ENCODE measurements around the gene ZNF385B. TPM values are rescaled to one million over a fixed set of nuclear protein-coding genes. Genes with fewer than 3 reads are reported as not detected.

ZNF385B gene
- total and polyA plus RNA-seq, 2 experiments from 2014 or later, result 2.7 to 8.2 TPM

- no peak for TF ChIP-seq CTCF (IDR thresholded peaks at IDR 0.05; ENCODE audit: low read depth, low read length)
- H3K27me3 ChIP-seq, result no peaks in the 10 kb centered on the region
- no peak overlapping the region for H3K27ac ChIP-seq
- no peaks in the 10 kb centered on the region for H3K9me3 ChIP-seq (ENCODE audit: low read depth)
- no peaks in the 10 kb centered on the region for H3K36me3 ChIP-seq
- no peaks in the 10 kb centered on the region for H3K4me1 ChIP-seq (ENCODE audit: low read depth)
- DNase-seq (ENCODE audit: low read depth in 1 of 2, low spot score in 1 of 2), result no peak
- H3K4me3 ChIP-seq, result no peak overlapping the region
Observed at GRCh38 chr2:179694963-179695362, 166.4 kb downstream of the ZNF385B start.

GRCh38 chr2:179692610-179693009, 168.8 kb downstream of the ZNF385B start:
- H3K27me3 ChIP-seq, result no peaks in the 10 kb centered on the region
- H3K9me3 ChIP-seq (ENCODE audit: low read depth), result no peaks in the 10 kb centered on the region
- H3K27ac ChIP-seq, result no peak overlapping the region
- no peaks in the 10 kb centered on the region for H3K36me3 ChIP-seq
- DNase-seq (ENCODE audit: low read depth in 1 of 2, low spot score in 1 of 2), result no peak
- no peaks in the 10 kb centered on the region for H3K4me1 ChIP-seq (ENCODE audit: low read depth)
- TF ChIP-seq CTCF (IDR thresholded peaks at IDR 0.05; ENCODE audit: low read depth, low read length), result no peak
- no peak overlapping the region for H3K4me3 ChIP-seq

- no peaks in the 10 kb centered on the region for H3K9me3 ChIP-seq (ENCODE audit: low read depth)
- no peaks in the 10 kb centered on the region for H3K4me1 ChIP-seq (ENCODE audit: low read depth)
- H3K36me3 ChIP-seq, result no peaks in the 10 kb centered on the region
- no peak for TF ChIP-seq CTCF (IDR thresholded peaks at IDR 0.05; ENCODE audit: low read depth, low read length)
- H3K27me3 ChIP-seq, result no peaks in the 10 kb centered on the region
- no peak overlapping the region for H3K4me3 ChIP-seq
- no peak for DNase-seq (ENCODE audit: low read depth in 1 of 2, low spot score in 1 of 2)
- no peak overlapping the region for H3K27ac ChIP-seq
Observed at GRCh38 chr2:179692043-179692442, 169.4 kb downstream of the ZNF385B start.

- no peaks in the 10 kb centered on the region for H3K36me3 ChIP-seq
- DNase-seq (ENCODE audit: low read depth in 1 of 2, low spot score in 1 of 2), result no peak
- no peaks in the 10 kb centered on the region for H3K27me3 ChIP-seq
- no peak for TF ChIP-seq CTCF (IDR thresholded peaks at IDR 0.05; ENCODE audit: low read depth, low read length)
- H3K4me3 ChIP-seq, result no peak overlapping the region
- no peaks in the 10 kb centered on the region for H3K4me1 ChIP-seq (ENCODE audit: low read depth)
- no peaks in the 10 kb centered on the region for H3K9me3 ChIP-seq (ENCODE audit: low read depth)
- no peak overlapping the region for H3K27ac ChIP-seq
Observed at GRCh38 chr2:179691235-179691634, 170.2 kb downstream of the ZNF385B start.

GRCh38 chr2:179686718-179687342, 174.6 kb downstream of the ZNF385B start:
- H3K27ac ChIP-seq, result no peak overlapping the region
- H3K4me3 ChIP-seq, result no peak overlapping the region
- no peaks in the 10 kb centered on the region for H3K9me3 ChIP-seq (ENCODE audit: low read depth)

More at GRCh38 chr2:179686718-179687342, 174.6 kb downstream of the ZNF385B start:
- Histone ChIP-seq H3K4me1 (ENCODE audit: low read depth) (no peaks in the 10 kb centered on the region), H3K36me3 (no peaks in the 10 kb centered on the region), H3K27me3 (no peaks in the 10 kb centered on the region)
- TF ChIP-seq CTCF (IDR thresholded peaks at IDR 0.05; ENCODE audit: low read depth, low read length), result no peak
- no peak for DNase-seq (ENCODE audit: low read depth in 1 of 2, low spot score in 1 of 2)
